GM12801 (cell line): Measurements from ENCODE around the gene TAS2R13.

Experiments
- TF ChIP-seq, protein P1 (sequence below): IDR thresholded peaks from one replicate; pipeline ENCODE4 v1.5.1; 2011; ENCODE audit warnings: control low read depth; ENCODE audit not compliant: insufficient read length; ENCODE audit errors: extremely low read depth

TAS2R13 gene, protein sequence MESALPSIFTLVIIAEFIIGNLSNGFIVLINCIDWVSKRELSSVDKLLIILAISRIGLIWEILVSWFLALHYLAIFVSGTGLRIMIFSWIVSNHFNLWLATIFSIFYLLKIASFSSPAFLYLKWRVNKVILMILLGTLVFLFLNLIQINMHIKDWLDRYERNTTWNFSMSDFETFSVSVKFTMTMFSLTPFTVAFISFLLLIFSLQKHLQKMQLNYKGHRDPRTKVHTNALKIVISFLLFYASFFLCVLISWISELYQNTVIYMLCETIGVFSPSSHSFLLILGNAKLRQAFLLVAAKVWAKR

DNA sequence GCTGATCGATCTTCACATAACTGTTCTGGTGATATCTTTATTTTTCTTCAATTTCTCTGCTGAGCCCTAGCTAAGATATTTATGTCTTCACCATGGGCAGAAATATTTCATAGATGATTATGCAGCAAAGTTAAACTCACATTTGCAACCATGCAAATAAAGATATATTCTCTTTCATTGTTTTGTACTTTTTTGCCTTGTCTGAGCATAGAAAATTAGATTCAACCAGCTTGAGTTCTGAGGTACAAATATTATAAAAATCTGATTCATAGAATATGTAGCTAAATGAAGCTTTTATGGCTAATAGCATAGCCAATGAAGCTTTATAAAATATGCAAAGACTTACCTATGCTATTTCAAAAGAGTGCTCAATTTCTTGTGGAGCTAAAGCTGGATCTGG lies at the start of gene TAS2R13:
Gene TAS2R13, minus strand, starts transcription at position 101 of the 400 bp plus-strand sequence. CDS start 264 bp downstream, outside the sequence.
- TF ChIP-seq, protein P1, sequence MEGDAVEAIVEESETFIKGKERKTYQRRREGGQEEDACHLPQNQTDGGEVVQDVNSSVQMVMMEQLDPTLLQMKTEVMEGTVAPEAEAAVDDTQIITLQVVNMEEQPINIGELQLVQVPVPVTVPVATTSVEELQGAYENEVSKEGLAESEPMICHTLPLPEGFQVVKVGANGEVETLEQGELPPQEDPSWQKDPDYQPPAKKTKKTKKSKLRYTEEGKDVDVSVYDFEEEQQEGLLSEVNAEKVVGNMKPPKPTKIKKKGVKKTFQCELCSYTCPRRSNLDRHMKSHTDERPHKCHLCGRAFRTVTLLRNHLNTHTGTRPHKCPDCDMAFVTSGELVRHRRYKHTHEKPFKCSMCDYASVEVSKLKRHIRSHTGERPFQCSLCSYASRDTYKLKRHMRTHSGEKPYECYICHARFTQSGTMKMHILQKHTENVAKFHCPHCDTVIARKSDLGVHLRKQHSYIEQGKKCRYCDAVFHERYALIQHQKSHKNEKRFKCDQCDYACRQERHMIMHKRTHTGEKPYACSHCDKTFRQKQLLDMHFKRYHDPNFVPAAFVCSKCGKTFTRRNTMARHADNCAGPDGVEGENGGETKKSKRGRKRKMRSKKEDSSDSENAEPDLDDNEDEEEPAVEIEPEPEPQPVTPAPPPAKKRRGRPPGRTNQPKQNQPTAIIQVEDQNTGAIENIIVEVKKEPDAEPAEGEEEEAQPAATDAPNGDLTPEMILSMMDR = no peak

DNA sequence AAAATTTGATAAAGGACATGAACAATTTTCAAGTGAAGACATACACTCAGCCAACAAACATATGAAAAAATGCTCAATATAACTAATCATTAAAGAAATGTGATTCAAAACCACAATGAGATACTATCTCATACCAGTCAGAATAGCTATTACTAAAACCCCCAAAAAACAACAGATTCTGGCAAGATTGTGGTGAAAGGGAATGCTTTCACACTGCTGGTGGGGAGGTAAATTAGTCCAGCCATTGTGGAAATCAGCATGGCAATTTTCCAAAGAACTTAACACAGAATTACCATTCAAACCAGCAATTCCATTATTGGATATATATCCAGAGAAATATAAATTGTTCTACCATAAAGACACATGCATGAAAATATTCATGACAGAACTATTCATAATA lies 48.4 kb upstream of the TAS2R13 start:
- TF ChIP-seq, protein P1 = no peak

DNA sequence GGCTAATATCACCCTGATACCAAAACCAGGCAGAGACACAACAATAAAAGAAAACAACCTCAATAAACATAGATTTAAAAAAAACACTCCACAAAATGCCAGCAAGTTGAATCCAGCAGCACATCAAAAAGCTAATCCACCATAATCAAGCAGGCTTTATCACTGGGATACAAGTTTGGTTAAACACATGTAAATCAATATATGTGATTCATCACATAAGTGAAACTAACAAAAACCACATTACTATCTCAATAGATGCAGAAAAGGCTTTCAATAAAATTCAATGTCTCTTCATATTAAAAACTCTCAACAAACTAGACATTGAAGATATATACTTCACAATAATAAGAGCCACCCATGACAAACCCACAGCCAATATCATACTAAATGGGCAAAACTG lies 46.7 kb upstream of the TAS2R13 start:
- TF ChIP-seq, protein P1 = no peak

DNA sequence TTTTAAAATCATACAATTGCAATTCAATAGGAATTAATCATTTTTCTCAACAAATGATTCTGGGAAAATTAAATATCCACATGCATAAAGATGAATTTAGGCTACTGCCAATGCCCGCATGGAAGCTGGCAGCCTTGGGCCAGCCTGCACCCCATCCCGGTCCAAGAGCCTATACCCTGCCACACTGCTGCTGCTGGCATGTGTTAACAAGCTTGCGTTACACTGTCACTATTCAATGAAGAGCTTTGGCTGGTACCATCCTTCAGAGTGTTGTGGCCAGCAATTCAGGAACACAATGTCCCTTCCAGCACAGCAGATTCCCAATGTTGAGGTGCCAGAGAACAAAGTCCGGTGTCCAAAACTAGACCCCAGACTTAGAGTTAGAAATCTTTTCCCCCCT lies 43.3 kb upstream of the TAS2R13 start:
- TF ChIP-seq, protein P1 = no peak

DNA sequence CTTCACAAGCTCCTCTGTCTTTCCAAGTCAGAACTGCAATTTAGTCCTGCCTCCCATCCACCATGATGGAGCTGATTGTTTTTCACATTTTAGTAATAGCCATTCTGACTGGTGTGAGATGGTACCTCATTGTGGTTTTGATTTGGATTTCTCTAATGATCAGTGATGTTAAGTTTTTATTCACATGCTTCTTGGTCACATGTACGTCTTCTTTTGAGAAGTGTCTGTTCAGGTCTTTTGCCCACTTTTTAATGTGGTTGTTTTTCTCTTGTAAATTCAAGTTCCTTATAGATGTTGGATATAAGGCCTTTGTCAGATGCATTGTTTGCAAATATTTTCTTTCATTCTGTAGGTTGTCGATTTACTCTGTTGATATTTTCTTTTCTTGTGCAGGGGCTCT lies 33.8 kb upstream of the TAS2R13 start:
- TF ChIP-seq, protein P1 = no peak

DNA sequence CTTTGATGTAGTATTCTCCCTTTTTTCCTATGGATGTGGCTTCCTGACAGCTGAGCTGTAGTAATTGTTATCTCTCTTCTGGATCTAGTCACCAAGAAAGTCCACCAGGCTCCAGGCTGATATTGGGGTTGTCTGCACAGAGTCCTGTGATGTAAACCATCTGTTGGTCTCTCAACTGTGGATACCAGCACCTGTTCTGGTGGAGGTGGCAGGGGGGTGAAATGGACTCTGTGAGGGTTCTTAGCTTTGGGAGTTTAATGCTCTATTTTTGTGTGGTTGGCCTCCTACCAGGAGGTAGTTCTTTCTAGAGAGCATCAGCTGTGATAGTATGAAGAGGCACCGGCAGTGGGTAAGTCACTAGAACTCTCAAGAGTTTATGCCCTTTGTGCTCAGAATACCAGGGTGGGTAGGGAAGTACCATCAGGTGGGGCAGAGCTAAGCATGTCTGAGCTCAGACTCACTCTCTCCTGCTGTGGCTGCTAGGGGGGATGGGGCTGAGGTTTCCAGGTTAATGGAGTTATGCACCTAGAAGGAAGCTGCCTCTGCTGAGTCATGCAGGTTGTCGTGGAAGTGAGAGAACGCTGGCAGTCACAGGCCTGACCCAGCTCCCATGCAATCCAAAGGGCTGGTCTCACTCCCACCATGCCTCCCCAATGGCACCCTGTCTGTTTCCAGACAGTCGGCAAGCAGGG lies 32.7 kb upstream of the TAS2R13 start:
- TF ChIP-seq, protein P1 = no peak

DNA sequence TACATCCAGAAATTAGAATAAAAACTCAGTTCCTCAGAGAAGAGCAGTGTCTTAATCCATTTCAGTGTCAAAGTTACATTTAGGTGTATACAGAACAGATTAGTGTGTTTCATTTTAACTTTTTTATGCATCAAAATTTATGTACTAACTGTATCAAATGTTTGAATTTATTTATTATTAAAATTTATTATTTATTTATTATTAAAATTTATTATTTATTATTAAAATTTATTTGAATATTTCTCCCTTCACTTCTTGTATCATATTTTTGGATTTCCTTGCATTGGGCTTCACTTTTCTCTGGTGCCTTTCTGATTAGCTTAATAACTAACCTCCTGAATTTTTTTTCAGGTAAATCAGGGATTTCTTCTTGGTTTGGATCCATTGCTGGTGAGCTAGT lies 32.0 kb upstream of the TAS2R13 start:
- TF ChIP-seq, protein P1 = no peak
